ENCODE measurements around the gene SCD5. TPM values are rescaled to one million over a fixed set of nuclear protein-coding genes. Genes with fewer than 3 reads are reported as not detected.

The SCD5 gene
- total and polyA plus RNA-seq, 2 donors from 2014 or later: 41.2 to 55.7 TPM

- H3K27ac ChIP-seq (ENCODE audit: low read depth in 2 of 2, low read length in 2 of 2): no peak overlapping the region
- H3K4me3 ChIP-seq (ENCODE audit: low read length in 3 of 3): no peak overlapping the region
- no peaks in the 10 kb centered on the region for H3K36me3 ChIP-seq (ENCODE audit: control insufficient read depth in 2 of 3, insufficient read depth in 3 of 3, low read length in 3 of 3)
- no peaks in the 10 kb centered on the region for H3K9me3 ChIP-seq (ENCODE audit: control insufficient read depth in 2 of 3, insufficient read depth in 1 of 3, low read length in 3 of 3)
- H3K4me1 ChIP-seq (ENCODE audit: control insufficient read depth in 2 of 3, insufficient read depth in 2 of 3, low read depth in 1 of 3, low read length in 3 of 3): peaks cover 0 to under 1% (median 0%) of the 10 kb centered on the region in 3 donors
- no peak overlapping the region for H3K9ac ChIP-seq (ENCODE audit: low read length in 3 of 3)
- H3K27me3 ChIP-seq (ENCODE audit: control insufficient read depth, insufficient read depth, low read length): no peaks in the 10 kb centered on the region
- TF ChIP-seq CTCF (IDR thresholded peaks at IDR 0.05; ENCODE audit: borderline replicate concordance, extremely low read depth, insufficient read depth): no peak
- DNase-seq (no peak), FAIRE-seq (no peak)
- intact Hi-C loops (cut with DNase I): loop anchor here (10.0 kb wide), 1 partner anchor 298 kb away; no protein-coding TSS in a partner anchor
These were observed 175.4 kb downstream of the SCD5 start for GRCh38 chr4:82623121-82623683.

GRCh38 chr4:82621251-82621650, 177.3 kb downstream of the SCD5 start:
- H3K27me3 ChIP-seq (ENCODE audit: control insufficient read depth, insufficient read depth, low read length): no peaks in the 10 kb centered on the region
- peaks cover 0 to 2% (median 0%) of the 10 kb centered on the region in 3 donors for H3K4me1 ChIP-seq (ENCODE audit: control insufficient read depth in 2 of 3, insufficient read depth in 2 of 3, low read depth in 1 of 3, low read length in 3 of 3)
- intact Hi-C loops (cut with DNase I): loop anchor here (10.0 kb wide), 1 partner anchor 296 kb away; no protein-coding TSS in a partner anchor
- no peak for DNase-seq
- H3K9me3 ChIP-seq (ENCODE audit: control insufficient read depth in 2 of 3, insufficient read depth in 1 of 3, low read length in 3 of 3): no peaks in the 10 kb centered on the region
- H3K27ac ChIP-seq (ENCODE audit: low read depth in 2 of 2, low read length in 2 of 2): no peak overlapping the region
- H3K4me3 ChIP-seq (ENCODE audit: low read length in 3 of 3): no peak overlapping the region
- FAIRE-seq: no peak
- no peak for TF ChIP-seq CTCF (IDR thresholded peaks at IDR 0.05; ENCODE audit: borderline replicate concordance, extremely low read depth, insufficient read depth)
- no peak overlapping the region for H3K9ac ChIP-seq (ENCODE audit: low read length in 3 of 3)
- no peaks in the 10 kb centered on the region for H3K36me3 ChIP-seq (ENCODE audit: control insufficient read depth in 2 of 3, insufficient read depth in 3 of 3, low read length in 3 of 3)

- intact Hi-C loops (cut with DNase I): loop anchor here (10.0 kb wide), 1 partner anchor 295 kb away; no protein-coding TSS in a partner anchor
- H3K27me3 ChIP-seq (ENCODE audit: control insufficient read depth, insufficient read depth, low read length): no peaks in the 10 kb centered on the region
- peaks cover 0 to 2% (median 0%) of the 10 kb centered on the region in 3 donors for H3K4me1 ChIP-seq (ENCODE audit: control insufficient read depth in 2 of 3, insufficient read depth in 2 of 3, low read depth in 1 of 3, low read length in 3 of 3)
- no peak for TF ChIP-seq CTCF (IDR thresholded peaks at IDR 0.05; ENCODE audit: borderline replicate concordance, extremely low read depth, insufficient read depth)
- no peaks in the 10 kb centered on the region for H3K36me3 ChIP-seq (ENCODE audit: control insufficient read depth in 2 of 3, insufficient read depth in 3 of 3, low read length in 3 of 3)
- no peak for DNase-seq
- no peak overlapping the region for H3K9ac ChIP-seq (ENCODE audit: low read length in 3 of 3)
- H3K27ac ChIP-seq (ENCODE audit: low read depth in 2 of 2, low read length in 2 of 2): no peak overlapping the region
- no peaks in the 10 kb centered on the region for H3K9me3 ChIP-seq (ENCODE audit: control insufficient read depth in 2 of 3, insufficient read depth in 1 of 3, low read length in 3 of 3)
- no peak for FAIRE-seq
- H3K4me3 ChIP-seq (ENCODE audit: low read length in 3 of 3): no peak overlapping the region
These were observed 178.4 kb downstream of the SCD5 start for GRCh38 chr4:82620126-82620735.
